Neural progenitor cell (in vitro differentiated cells): ENCODE data around the gene TMEM126A. TPM values are rescaled to one million over a fixed set of nuclear protein-coding genes. Genes with fewer than 3 reads are reported as not detected.
"Not testable (repeated sequence)": the region's sequence is repeated elsewhere in the genome, so short reads cannot be mapped to it uniquely, and the experiment has no call there.

Experiments used
- DNase-seq: peaks from one replicate; pipeline ENCODE4 v3.0.0-alpha.2; 2016; ENCODE audit warnings: low spot score
- H2AFZ ChIP-seq: fragments of 200-600 bp; sonication (generic); replicated peaks from 2 replicates; pipeline ENCODE4 v1.6.1; 2016; ENCODE audit warnings: antibody characterized with exemption
- H3F3A ChIP-seq: fragments of 200-600 bp; sonication (generic); 2 replicates; pipeline ENCODE4 v1.6.1; 2016; ENCODE audit warnings: antibody characterized with exemption, low read depth
- H3K27ac ChIP-seq: fragments of 200-600 bp; sonication (generic); 2 replicates; pipeline ENCODE4 v1.5.1; 2016; ENCODE audit warnings: mild to moderate bottlenecking
- H3K27me3 ChIP-seq: fragments of 200-600 bp; sonication (generic); 2 replicates; pipeline ENCODE4 v1.6.1; 2016; ENCODE audit warnings: mild to moderate bottlenecking, moderate library complexity
- H3K36me3 ChIP-seq: fragments of 200-600 bp; sonication (generic); 2 replicates; pipeline ENCODE4 v1.5.1; 2016
- H3K4me1 ChIP-seq: fragments of 200-600 bp; sonication (generic); 2 replicates; pipeline ENCODE4 v1.6.1; 2016; ENCODE audit warnings: mixed run types
- H3K4me2 ChIP-seq: fragments of 200-600 bp; sonication (generic); 2 replicates; pipeline ENCODE4 v1.6.1; 2016
- H3K4me3 ChIP-seq: fragments of 200-600 bp; sonication (generic); 2 replicates; pipeline ENCODE4 v1.5.1; 2016
- H3K79me2 ChIP-seq: fragments of 200-600 bp; sonication (generic); 2 replicates; pipeline ENCODE4 v1.6.1; 2016; ENCODE audit warnings: low read depth
- H3K9ac ChIP-seq: fragments of 200-600 bp; sonication (generic); 2 replicates; pipeline ENCODE4 v1.6.1; 2016
- H3K9me3 ChIP-seq: fragments of 200-600 bp; sonication (generic); 2 replicates; pipeline ENCODE4 v1.5.1; 2016; ENCODE audit warnings: low read depth
- H4K20me1 ChIP-seq: fragments of 200-600 bp; sonication (generic); 2 replicates; pipeline ENCODE4 v1.6.1; 2016; ENCODE audit warnings: low read depth
- H3K27ac Mint-ChIP-seq: 3 replicates; pipeline ENCODE4 v1.8.0; 2021; ENCODE audit warnings: mixed read lengths
- H3K27me3 Mint-ChIP-seq: 2 replicates; pipeline ENCODE4 v1.8.0; 2022; ENCODE audit warnings: low read depth, mild to moderate bottlenecking, inconsistent platforms, moderate library complexity, mixed read lengths; ENCODE audit not compliant: insufficient read depth
- H3K36me3 Mint-ChIP-seq: 3 replicates; pipeline ENCODE4 v1.8.0; 2021; ENCODE audit warnings: mixed read lengths
- H3K4me1 Mint-ChIP-seq: 3 replicates; pipeline ENCODE4 v1.8.0; 2021; ENCODE audit warnings: mixed read lengths
- H3K4me3 Mint-ChIP-seq: 3 replicates; pipeline ENCODE4 v1.8.0; 2021; ENCODE audit warnings: mild to moderate bottlenecking, moderate library complexity, mixed read lengths
- H3K9me3 Mint-ChIP-seq: 3 replicates; pipeline ENCODE4 v1.8.0; 2020; ENCODE audit warnings: mixed read lengths
- EZH2 ChIP-seq: fragments of 200-600 bp; sonication (generic); IDR thresholded peaks from 2 replicates; pipeline ENCODE4 v1.6.1; 2017; ENCODE audit warnings: antibody characterized with exemption, mild to moderate bottlenecking, moderate library complexity
- EZH2phosphoT487 ChIP-seq: fragments of 200-600 bp; sonication (generic); IDR thresholded peaks from 2 replicates; pipeline ENCODE4 v1.6.1; 2017; ENCODE audit warnings: antibody characterized with exemption
- total RNA-seq: library from RNA; depleted of rRNA; stranded (reverse); fragments of >200 nt; gene quantifications from 2 replicates; pipeline ENCODE4 v1.2.3, GENCODE V29; 2015; ENCODE audit warnings: low replicate concordance
- TF ChIP-seq, protein P1 (sequence below): fragments of 200-600 bp; sonication (generic); IDR thresholded peaks from 2 replicates; pipeline ENCODE4 v1.5.1; 2017; ENCODE audit warnings: antibody characterized with exemption, mild to moderate bottlenecking

Gene TMEM126A
- total RNA-seq, 1 donor from 2014 or later = 47.9 TPM

DNA sequence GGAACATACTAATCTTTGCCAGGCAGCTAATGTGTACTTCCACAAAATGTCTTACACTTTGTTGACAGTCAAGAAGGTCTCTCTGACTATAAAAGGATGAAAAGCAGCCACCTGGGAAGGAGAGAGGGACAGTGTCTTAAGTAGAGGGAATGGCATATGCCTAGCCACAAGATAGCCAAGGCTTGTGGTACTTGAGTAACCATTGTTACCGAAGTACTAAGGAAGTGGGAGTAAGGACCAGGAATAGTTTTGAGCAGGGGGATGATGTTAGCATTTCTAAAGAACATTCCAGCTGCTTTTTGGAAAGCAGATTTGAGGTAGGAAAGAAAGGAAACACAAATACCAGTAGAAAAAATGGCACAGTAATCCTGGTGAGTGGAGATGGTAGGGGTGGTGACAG lies 3.4 kb downstream of the TMEM126A start:
- Mint-ChIP-seq H3K9me3 (no peaks in the 10 kb centered on the region), H3K27ac (no peak overlapping the region), H3K27me3 (peaks cover 5% of the 10 kb centered on the region), H3K4me3 (no peak overlapping the region), H3K4me1 (peaks cover 11% of the 10 kb centered on the region), H3K36me3 (peaks cover 2% of the 10 kb centered on the region)
- no peaks in the 10 kb centered on the region for H3K27me3 ChIP-seq
- H3K9ac ChIP-seq = no peak overlapping the region
- no peaks in the 10 kb centered on the region for H3K9me3 ChIP-seq
- no peak overlapping the region for H3K27ac ChIP-seq
- peaks cover 31% of the 10 kb centered on the region for H3K79me2 ChIP-seq
- H3K36me3 ChIP-seq = peaks cover 10% of the 10 kb centered on the region
- TF ChIP-seq, protein P1, sequence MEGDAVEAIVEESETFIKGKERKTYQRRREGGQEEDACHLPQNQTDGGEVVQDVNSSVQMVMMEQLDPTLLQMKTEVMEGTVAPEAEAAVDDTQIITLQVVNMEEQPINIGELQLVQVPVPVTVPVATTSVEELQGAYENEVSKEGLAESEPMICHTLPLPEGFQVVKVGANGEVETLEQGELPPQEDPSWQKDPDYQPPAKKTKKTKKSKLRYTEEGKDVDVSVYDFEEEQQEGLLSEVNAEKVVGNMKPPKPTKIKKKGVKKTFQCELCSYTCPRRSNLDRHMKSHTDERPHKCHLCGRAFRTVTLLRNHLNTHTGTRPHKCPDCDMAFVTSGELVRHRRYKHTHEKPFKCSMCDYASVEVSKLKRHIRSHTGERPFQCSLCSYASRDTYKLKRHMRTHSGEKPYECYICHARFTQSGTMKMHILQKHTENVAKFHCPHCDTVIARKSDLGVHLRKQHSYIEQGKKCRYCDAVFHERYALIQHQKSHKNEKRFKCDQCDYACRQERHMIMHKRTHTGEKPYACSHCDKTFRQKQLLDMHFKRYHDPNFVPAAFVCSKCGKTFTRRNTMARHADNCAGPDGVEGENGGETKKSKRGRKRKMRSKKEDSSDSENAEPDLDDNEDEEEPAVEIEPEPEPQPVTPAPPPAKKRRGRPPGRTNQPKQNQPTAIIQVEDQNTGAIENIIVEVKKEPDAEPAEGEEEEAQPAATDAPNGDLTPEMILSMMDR = no peak
- no peak for TF ChIP-seq EZH2phosphoT487
- no peak for TF ChIP-seq EZH2
- no peak overlapping the region for H3K4me3 ChIP-seq
- peaks cover 7% of the 10 kb centered on the region for H3K4me1 ChIP-seq
- H3F3A ChIP-seq = peaks cover 41% of the 10 kb centered on the region
- peaks cover 16% of the 10 kb centered on the region for H4K20me1 ChIP-seq
- no peak for DNase-seq
- no peak overlapping the region for H2AFZ ChIP-seq
- no peak overlapping the region for H3K4me2 ChIP-seq

DNA sequence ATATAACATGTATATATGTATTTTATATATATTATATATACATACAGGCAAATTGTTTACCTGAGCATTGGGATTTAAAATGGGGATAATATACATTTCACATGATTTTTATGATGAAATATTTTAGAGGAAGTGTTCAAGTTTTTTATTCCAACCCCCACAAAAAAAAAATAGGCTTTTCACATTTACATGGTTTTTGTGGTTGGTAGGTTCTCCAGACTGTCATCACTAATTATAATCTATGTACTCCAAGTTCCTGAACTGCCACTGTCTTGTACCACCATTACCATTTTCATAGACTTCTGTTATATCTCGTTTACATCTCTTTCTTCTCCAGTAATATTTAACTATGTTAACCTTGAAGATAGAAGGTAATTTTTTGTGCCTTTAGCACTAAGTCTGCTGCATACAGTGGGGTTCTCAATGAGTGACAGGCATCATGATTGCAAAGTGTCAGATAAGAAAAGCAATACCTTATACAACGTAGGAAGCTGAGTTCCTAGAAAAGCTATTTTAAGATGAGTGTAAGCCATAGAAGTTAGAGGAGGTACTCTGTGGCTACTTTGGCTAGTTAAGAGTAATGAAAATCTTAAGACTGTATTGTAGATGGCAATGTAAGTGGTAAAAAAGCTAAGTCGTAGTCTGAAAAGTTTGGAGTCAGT lies 5.2 kb downstream of the TMEM126A start:
- no peak overlapping the region for H3K9ac ChIP-seq
- no peaks in the 10 kb centered on the region for H3K27me3 ChIP-seq
- no peak overlapping the region for H2AFZ ChIP-seq
- Mint-ChIP-seq H3K27ac (no peak overlapping the region), H3K27me3 (peaks cover 5% of the 10 kb centered on the region), H3K9me3 (no peaks in the 10 kb centered on the region), H3K36me3 (peaks cover 5% of the 10 kb centered on the region), H3K4me3 (no peak overlapping the region), H3K4me1 (peaks cover 9% of the 10 kb centered on the region)
- TF ChIP-seq, protein P1 = no peak
- TF ChIP-seq EZH2phosphoT487 (no peak), EZH2 (no peak)
- peaks cover 49% of the 10 kb centered on the region for H3F3A ChIP-seq
- no peak for DNase-seq
- peaks cover 28% of the 10 kb centered on the region for H3K36me3 ChIP-seq
- peaks cover 33% of the 10 kb centered on the region for H4K20me1 ChIP-seq
- no peaks in the 10 kb centered on the region for H3K9me3 ChIP-seq
- H3K4me2 ChIP-seq = no peak overlapping the region
- H3K4me3 ChIP-seq = no peak overlapping the region
- peaks cover 7% of the 10 kb centered on the region for H3K4me1 ChIP-seq
- peaks cover 48% of the 10 kb centered on the region for H3K79me2 ChIP-seq
- peak overlapping the region; percentile 54 for H3K27ac ChIP-seq

DNA sequence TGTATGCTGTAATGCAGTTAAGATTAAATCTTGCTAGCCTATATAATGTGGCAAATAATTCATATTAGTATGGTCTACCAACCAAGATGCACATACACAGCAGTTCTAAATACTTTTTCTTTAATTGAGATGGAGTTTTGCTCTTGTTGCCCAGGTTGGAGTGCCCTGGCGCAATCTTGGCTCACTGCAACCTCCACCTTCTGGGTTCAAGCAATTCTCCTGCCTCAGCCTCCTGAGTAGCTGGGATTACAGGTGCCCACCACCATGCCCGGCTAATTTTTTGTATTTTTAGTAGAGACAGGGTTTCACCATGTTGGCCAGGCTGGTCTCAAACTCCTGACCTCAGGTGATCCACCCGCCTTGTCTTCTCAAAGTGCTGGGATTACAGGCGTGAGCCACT lies 6.6 kb downstream of the TMEM126A start:
- not testable (repeated sequence) for H3K27me3 Mint-ChIP-seq, H3K9ac ChIP-seq, DNase-seq, H3K27me3 ChIP-seq, H3K4me1 ChIP-seq, H3K27ac ChIP-seq, H3K4me3 ChIP-seq, H3K4me2 ChIP-seq, H2AFZ ChIP-seq, H3K36me3 Mint-ChIP-seq, H3K9me3 Mint-ChIP-seq, H3K4me1 Mint-ChIP-seq, H3K4me3 Mint-ChIP-seq, H3K27ac Mint-ChIP-seq, H3K9me3 ChIP-seq
- Histone ChIP-seq H3K79me2 (peaks cover 48% of the 10 kb centered on the region), H3K36me3 (peaks cover 32% of the 10 kb centered on the region), H3F3A (peaks cover 45% of the 10 kb centered on the region), H4K20me1 (peaks cover 46% of the 10 kb centered on the region)

DNA sequence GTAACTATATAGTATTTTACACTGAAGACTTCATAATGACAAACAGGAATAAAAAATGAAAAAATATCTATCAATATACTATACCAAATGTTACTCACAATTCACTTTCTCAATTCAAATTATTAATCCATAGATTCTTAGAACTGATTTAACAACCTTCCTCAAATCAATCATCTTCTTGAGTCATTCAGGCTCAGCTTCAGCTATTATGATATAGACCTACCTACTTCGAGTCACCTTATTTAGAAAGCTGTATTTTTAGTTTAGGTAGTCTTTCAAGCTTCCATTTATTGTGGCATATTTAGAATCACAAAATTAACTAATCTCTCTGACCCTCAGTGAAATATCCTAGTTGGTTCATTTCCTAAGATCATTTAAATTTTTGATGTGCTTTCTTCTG lies 9.0 kb downstream of the TMEM126A start:
- no peaks in the 10 kb centered on the region for H3K9me3 ChIP-seq
- H3K4me3 ChIP-seq = no peak overlapping the region
- peaks cover 54% of the 10 kb centered on the region for H3K36me3 ChIP-seq

More for the DNA sequence above, 9.0 kb downstream of the TMEM126A start:
- Mint-ChIP-seq H3K9me3 (no peaks in the 10 kb centered on the region), H3K36me3 (peaks cover 17% of the 10 kb centered on the region), H3K27me3 (no peaks in the 10 kb centered on the region), H3K27ac (no peak overlapping the region), H3K4me1 (peaks cover 26% of the 10 kb centered on the region), H3K4me3 (no peak overlapping the region)
- Histone ChIP-seq H3K27ac (no peak overlapping the region), H3K9ac (peak overlapping the region; percentile 26), H2AFZ (no peak overlapping the region), H3F3A (peaks cover 47% of the 10 kb centered on the region), H3K4me2 (no peak overlapping the region), H3K27me3 (no peaks in the 10 kb centered on the region), H3K4me1 (peaks cover 26% of the 10 kb centered on the region), H4K20me1 (peaks cover 71% of the 10 kb centered on the region), H3K79me2 (peaks cover 66% of the 10 kb centered on the region)
- TF ChIP-seq, protein P1 = no peak
- TF ChIP-seq EZH2 (no peak), EZH2phosphoT487 (no peak)
- no peak for DNase-seq
